Endometrial microvascular endothelial cells (primary cell): ENCODE data around the gene POLE4. TPM values are rescaled to one million over a fixed set of nuclear protein-coding genes. Genes with fewer than 3 reads are reported as not detected.

Experiments used
- in situ Hi-C: cut with HindIII; loops from 2 replicates; pipeline ENCODE4 v1.10.0; 2017; ENCODE audit warnings: low sequenced_read_pairs, low pct_unique_long_range_greater_than_20kb; ENCODE audit errors: inconsistent ontology term
- total RNA-seq: library from RNA; depleted of rRNA; stranded (reverse); fragments of >200 nt; gene quantifications from one replicate; pipeline ENCODE4 v1.2.3, GENCODE V29; 2015; ENCODE audit errors: inconsistent ontology term

POLE4 gene, protein sequence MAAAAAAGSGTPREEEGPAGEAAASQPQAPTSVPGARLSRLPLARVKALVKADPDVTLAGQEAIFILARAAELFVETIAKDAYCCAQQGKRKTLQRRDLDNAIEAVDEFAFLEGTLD
- 24.8 TPM for total RNA-seq

DNA sequence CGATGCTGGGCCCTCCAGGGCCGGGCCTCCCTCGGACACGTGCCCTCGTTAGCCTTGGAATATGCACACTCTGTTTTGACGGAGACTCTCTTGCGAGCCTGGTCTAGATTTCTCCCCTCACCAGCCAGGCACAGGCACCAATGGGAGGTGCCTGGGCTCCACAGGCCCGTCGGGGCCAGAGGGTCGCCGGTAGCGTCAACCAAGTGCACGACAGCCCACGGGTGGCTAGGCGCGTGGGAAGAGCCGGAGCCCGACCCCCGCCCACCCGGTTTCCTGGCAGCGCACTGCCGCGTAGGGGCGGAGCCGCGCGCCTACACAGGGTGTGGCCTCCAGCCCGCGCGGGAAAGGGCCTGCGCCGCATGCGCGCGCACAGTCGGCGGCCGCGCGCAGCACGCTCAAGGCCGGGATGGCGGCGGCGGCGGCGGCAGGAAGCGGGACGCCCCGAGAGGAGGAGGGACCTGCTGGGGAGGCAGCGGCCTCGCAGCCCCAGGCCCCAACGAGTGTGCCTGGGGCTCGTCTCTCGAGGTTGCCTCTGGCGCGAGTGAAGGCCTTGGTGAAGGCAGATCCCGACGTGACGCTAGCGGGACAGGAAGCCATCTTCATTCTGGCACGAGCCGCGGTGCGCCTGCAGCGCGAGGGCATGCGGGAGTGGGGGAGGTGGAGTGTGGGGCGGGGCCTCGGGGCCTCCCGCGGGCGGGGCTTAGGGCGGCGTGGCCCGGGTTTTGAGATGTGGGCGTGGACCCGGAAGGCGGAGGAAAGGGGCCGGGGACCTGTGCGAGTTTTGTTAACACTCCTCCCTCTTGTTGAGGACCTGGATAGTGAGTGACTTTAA is at the start of gene POLE4:
Gene POLE4 (plus strand): TSS at position 370 of the 832 bp plus-strand sequence. CDS start 37 bp downstream, at position 407.
- in situ Hi-C loops: no loop called here

DNA sequence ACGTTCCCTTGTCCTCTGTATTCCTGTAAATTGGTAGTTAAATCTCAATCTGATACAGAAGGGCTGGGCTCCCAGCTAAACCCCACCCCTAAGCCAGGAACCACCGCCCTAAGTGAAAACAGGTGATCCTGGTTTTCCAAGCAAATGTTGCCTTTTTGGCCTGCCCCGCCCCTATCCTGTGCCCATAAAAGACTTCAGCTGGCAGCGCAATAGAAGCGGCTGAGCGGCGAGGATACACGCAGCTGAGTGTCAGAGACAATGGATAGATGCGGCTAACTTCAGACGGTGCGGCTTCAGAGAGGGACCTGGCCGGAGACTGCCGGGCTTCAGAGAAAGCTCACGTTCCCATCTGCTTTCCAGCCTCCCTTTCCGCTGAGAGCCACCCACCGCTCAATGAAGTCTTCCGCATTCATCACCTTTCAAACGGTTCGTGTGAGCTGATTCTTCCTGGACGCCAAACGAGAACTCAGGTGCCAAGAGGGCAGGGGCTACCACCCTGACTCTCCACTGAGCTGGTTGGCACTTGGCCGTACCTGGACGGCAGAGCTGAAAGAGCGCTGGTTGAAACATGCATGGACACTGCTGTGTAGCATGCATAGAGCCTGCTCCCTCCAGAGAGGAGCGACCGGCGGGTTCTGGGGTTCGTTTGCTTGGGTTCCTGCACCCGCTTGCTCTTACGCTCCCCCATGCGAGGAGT is 49.5 kb upstream of the POLE4 start:
- in situ Hi-C loops: no loop called here

DNA sequence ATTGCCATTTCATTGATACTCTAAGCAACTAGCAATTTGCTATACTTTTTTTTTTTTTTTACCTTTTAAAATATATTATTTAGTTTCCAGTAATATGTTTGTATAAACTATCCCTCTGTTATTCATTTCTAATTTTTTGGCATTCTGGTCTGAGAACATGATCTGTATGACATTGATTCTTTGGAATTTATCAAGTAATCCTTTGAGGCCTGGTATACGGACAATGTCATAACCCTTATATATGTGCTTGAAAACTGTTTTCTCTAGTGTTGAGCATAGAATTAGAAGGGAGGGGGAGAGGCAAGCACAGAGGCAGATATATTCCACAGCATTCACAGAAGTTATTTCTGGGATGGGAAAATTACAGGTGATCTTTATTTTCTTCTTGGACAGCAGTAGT is 48.2 kb upstream of the POLE4 start:
- in situ Hi-C loops: no loop called here

DNA sequence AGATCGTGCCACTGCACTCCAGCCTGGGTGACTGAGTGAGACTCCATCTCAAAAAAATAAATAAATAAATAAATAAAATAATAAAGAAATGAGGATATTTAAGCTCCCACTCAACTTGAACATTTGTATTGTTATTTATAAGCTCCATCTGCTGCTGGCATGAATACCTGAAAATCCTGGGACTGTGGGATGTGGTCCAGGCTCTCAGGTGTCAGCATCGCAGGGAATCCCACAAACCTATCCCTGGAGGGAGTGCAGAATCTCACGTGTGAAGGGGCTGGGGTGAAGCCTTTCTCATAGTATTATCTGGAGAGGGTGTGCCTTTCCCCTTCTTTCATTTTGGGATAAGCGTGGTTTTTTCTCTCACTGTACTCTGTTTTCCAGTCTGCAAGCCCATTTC is 47.4 kb upstream of the POLE4 start:
- in situ Hi-C loops: no loop called here

DNA sequence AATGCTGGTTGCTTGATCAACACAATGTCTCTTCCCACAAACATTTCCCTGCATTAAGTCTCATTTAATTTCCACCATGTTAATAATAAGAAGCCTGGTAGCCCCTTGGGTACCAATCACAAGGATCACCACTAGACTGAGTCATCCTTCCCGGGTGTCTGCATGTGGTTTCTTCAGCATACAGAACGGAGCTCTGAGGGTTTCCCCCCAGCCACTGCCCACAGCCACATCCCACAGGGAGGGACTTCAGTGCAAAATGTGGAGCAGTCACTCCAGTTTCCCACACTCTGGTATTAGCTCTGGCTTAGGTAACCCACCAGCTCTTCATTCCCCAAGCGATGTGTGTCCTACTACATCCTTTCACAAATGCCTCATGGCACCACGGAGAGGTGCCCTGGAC is 42.7 kb upstream of the POLE4 start:
- in situ Hi-C loops: no loop called here

DNA sequence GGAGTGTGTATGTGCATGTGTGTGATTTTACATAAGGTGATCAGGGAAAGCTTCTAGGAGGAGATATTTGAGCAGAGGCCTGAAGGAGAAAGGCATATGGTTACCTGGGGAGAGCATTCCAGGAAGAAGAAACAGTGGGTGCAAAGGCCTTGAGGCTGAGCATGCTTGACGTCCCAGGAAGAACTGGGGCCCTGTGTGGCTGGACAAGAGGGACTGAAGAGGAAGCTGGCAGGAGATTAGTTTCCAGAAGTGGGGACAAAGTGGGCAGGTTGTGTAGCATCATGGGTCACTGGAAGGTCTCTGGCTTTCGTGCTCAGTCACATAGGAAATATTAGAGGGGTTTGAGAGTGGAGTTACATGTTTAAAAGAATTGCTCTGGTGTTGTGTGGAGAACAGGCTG is 42.0 kb upstream of the POLE4 start:
- in situ Hi-C loops: no loop called here

DNA sequence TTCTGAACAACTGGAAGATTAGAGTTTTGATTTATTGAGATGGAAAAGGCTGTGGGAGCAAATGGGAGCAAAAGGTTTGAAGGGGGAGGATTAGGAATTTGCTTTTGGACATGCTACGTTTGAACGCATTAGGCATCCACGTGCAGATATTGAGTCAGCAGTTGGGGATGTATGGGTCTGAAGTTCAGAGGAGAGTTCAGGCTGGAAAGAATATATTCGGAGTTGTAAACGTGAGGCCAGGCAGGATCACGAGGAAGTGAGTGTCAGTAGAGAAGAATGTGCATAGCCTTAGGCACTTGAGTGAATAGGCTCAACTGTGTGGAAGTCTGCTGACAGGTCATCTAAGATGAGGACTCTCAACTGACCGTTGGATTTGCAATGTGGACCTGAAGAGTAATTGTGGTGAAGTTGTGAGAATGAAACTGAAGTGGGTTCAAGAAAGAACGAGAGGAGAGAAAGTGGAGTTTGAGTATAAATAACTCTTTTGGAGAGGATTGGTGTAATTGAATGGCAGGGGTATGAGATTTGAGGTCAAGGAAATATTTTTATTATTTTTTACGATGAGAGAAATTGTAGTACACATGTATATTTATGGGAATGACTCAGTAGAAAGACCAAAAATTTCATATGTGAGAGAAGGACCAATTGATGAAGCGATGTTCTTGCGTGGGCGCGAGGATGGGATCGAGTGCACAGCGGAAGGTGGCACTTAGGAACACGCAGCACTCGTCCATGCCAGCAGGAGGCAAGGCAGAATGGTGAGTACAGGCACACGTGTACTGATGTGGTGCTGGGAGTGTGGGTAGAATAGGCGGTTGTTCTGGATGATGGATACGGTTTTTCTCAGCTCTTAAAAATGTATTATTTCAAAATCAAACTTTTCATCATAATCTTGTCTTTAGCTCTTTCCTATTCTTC is 40.5 kb upstream of the POLE4 start:
- in situ Hi-C loops: no loop called here

DNA sequence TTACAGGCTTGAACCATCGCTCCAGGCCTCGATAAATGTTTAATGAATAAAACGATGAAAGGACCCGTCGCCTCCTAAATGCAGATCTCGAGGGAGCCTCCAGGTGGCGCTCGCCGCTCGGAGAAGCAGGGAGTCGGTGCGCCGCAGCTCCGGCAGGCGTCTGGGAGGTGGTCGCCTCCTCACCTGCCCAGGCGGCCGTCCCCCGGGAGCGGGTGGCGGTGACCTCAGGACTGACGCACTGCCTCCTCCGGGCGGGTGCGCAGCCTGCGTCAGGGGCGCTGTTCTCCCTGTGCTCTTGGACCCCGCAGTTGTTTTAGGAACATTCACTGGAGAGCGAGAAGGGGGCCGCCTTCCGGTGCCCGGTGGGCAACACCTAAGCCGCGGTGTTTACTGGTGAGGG is 38.6 kb upstream of the POLE4 start:
- in situ Hi-C loops: no loop called here

DNA sequence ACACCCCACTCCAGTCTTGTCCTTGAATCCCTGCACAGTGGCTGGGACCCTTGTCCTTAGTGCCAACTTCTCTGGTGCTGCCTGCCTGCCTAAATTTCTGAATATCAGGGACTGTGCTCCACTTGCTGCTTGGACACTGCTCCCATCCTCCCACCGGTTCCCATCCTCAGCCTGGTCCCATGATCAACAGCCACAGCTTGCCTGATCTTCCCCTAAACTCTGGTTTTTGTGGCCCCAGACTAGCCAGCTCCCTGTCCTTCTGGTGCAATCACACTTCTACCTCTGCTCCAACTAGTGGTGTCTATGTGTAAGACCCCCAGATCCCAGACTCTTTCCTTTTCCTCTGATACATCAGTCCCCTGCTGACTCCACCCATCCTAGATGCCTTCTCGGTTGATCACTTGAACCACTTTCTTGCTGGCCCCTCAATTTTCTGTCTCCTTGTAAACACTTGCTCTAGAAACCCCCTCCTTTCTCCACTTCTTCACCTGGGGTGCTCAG is 37.2 kb upstream of the POLE4 start:
- in situ Hi-C loops: no loop called here

DNA sequence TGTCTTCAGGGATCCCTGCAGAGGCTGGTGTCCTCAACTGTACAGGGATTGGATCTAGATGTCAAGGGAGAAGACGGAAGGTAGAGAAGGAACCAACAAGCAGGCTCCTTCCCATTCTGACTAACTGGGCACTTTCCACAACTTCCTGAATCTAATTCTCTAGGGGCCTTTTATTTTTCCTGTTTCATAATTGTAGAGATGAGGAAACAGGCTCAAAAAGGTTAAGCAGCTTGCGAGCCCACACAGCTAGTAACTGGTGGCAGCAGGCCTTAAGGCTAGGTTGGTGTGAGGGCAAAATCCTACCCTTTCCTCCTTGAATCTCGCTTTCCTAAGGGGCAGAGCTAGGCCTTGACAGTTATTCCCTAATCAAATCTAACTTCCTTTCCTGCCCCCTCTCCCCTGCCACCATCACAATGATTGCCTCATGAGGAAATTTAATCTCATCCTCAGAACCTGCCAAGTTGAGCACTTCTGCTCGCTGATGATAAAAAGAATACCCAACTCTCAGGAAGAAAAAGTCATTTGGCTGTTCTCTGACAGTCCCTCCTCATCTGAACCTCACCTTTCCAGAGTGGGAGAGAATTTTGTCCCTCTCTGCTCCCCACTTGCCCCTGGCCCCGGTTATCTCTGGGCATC is 35.7 kb upstream of the POLE4 start:
- in situ Hi-C loops: no loop called here

DNA sequence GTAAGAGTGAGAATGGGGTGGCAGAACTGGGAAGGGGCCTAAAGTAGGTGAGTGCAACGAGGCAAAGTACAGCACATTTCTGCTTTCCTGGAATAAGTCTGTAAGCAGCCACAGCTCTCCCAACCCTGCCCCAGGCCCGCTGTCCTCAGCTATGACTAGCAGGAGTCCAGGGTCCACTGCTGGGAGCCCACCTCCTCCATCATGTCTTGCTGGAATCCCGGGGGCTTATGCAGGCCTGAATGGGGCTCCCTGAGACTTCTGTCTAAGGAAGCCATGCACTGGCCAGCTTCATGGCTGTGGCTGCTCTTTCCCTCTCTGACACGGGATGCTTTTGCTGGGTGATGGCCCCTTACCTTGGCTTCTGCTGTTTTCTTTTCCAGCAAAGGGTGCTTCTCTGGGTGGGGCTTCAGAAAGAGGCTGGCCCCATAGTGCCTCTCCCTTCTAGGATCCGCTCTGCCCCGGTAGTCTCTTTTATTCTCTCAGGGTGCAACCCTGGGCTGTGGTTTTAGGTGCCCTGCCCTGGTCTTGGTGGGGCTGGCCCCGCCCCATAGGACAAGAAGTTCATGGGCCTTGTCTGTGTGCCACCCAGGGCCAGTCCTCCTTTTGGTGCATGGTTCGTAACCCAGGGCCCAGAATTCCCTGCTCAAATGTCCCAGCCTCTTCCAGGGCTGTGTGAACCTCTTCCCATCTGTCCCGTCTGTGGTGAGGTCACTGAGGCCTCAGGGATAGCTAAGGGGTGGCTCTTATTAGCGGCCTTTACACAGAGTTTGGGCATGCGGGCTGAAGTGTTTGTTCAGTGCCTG is 33.8 kb upstream of the POLE4 start:
- in situ Hi-C loops: no loop called here

DNA sequence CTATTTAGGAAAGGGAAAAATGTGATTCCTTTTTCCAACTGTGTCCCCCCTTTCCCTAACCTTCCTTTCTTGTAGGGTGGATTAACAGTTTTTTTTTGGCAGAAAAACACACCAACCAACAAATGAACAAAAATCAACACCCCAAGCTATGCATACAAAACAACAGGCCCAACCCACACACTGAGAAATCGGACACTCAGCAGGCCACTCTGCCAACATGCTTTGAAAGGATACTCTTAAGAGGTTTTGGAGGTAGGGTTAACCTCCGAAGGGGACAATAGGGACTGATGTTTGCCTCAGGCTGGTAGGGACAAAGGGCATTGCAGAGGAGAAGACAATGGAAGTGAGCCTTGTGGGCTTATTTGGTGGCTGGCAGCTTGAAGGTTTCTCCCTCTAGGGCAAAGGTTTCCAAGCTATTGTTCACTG is 33.1 kb upstream of the POLE4 start:
- in situ Hi-C loops: no loop called here

DNA sequence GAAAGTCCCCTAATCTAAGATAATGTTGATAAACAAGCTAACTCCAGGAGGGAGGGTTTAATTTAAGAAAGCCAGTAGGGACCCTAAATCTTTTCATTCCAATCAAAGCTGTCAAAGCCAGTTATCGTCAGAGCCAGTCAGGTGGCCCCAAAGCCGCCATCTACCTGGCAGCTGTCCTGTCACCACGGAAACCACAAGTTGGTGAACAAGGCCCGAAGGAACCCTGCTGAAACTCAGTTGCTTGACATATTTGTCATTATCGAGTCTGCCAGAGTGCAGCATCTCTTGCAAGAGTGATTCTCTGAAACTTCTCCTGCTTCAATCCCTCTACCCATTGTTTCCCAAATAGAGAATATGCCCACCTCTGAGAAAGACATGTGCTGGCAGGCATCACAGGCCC is 30.8 kb upstream of the POLE4 start:
- in situ Hi-C loops: no loop called here

DNA sequence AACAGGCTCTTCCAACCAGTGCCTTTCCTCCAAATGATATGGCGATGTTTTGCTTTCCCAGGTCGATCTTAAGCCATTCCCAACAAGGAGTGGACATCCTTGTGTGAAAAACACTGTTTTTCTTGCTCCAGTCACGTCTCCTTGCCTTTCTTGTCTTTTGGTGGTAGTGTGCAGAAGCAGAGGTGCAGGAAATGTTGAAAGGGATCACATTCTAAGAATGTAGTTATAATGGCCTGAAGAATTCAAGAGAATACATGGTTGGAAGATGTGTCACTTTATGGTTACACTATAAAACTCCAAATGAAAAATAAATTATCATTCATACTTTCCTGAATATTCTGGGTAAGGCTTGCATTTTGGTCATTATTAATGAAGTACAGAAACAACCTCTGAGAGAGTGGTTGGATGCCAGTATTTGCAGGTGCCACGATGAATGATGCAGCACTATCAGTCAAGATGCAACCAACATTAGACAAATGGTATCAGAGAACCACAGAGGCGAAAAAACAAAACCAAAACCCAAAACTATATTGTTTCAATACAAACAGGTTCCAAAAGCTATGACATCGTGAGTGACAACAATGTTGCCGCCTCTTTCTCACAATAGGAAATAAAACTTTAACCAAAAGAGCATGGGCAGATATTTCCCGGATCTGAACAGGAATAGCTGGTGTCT is 27.5 kb upstream of the POLE4 start:
- in situ Hi-C loops: no loop called here

DNA sequence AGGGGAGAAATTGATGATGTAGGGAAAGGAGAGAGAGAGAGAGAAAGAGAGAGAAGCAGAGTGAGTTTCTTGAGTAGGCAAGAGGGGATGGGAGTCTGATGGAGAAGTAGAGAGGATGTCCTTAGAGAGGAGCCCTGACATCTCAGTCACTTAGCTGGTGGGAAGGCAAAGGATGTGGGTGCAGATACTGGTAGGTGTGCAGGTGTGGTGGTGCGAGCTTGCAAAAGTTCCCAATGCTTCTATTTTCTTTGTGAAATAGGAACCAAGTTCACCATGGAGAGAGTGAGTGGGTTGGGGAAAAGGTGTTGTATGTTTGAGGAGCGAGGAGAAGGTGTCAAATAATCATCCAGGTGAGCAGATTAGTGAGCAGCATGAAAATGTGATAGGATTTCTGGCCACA is 26.5 kb upstream of the POLE4 start:
- in situ Hi-C loops: no loop called here

DNA sequence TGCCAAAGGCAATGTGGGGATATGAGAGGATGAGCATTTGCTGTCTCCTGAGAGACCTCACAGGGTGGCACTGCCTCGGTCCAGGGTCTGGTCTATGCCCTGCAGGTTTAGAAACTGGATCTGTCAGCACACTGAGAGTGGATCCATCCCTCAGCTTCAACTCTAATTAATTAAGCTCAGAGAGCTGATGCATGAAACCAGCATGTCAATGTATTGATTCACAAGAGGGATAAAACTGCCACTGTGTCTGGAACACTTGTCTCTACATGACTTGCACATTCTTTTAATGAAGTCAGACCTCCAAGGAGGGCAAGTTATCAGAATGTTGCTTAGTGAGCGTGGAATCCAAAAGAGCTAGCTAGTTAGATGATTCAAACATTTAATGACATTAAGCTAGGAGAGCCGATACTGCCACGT is 22.5 kb upstream of the POLE4 start:
- in situ Hi-C loops: no loop called here

DNA sequence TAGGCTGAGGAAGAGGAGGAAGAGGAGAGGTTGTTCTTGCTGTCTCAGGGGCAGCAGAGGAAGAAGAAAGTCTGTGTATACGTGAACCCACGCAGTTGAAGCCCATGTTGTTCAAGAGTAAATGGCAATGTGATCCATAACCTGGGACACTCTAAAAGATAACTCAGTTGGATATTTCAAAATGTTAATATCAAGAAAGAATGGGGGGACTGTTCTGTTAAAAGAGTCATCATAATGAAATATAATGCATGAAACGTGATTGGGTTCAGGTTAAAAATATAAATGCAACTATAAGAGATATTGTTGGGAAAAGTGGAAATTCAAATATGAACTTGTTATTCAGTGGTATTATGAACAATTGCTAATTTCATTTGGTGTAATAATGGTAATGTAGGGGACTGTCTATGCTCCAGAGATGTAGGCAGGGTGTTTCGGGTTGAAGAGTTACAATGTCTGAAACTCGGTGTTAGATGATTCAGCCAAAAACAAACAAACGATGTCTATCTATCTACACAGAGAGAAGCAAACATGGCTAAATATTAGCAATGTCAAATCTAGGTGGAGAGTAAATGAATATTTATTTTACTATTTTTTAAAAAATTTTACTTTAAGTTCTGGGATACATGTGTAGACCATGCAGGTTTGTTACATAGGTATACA is 21.1 kb upstream of the POLE4 start:
- in situ Hi-C loops: no loop called here
